GM12878 (cell line): Measurements from ENCODE around the gene ZNF730.

Experiments used
- CTCF ChIP-seq, 3 experiments: IDR thresholded peaks in 2 of 3; conservative IDR thresholded peaks in 1 of 3; 2 replicates each; pipeline ENCODE4 v1.5.1; 2011; ENCODE audit warnings: low read depth in 3 of 3, low read length in 3 of 3, mild to moderate bottlenecking in 3 of 3, control low read depth in 2 of 3, moderate library complexity in 2 of 3, inconsistent platforms in 1 of 3, mixed read lengths in 1 of 3; ENCODE audit not compliant: control insufficient read depth in 2 of 3, insufficient read depth in 1 of 3; ENCODE audit errors: extremely low read depth in 1 of 3
- PAX5 ChIP-seq: IDR thresholded peaks from 2 replicates; pipeline ENCODE4 v1.6.1; 2011; ENCODE audit warnings: low read depth, low read length, borderline replicate concordance

DNA sequence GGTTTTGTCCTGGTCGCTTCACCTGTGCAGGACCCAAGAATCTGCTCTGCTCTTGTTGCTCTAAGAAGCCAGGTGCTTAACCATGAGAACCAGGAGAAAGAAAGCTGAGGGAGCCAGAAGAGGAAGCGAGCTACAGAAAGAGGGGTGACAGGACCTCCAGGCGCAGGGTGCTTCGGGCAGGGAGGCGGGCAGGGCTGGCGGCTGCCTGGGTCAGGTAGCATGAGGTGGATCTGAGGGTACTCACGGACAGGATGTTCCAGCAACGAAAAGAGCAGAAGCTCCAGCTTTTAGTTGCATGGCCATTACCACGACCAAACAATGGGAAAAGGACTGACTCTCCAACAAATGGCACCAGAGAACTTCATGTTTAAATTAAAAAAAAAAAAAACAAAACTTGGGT lies 73.5 kb downstream of the ZNF730 start:
- TF ChIP-seq CTCF (IDR thresholded peaks at IDR 0.05 in 2 of 3, conservative IDR thresholded peaks at IDR 0.05 in 1 of 3; ENCODE audit: control insufficient read depth in 2 of 3, extremely low read depth in 1 of 3, insufficient read depth in 1 of 3, low read depth in 3 of 3, low read length in 3 of 3) (no peak), PAX5 (no peak)
